GM18498 (cell line): ENCODE measurements around the gene GSDME.

Experiments used
- ATAC-seq: cut with Tn5 transposase; IDR thresholded peaks from one replicate; pipeline ENCODE4 v1.9.1; 2021; ENCODE audit warnings: mild to moderate bottlenecking, moderate library complexity; ENCODE audit not compliant: unreplicated experiment

GSDME gene

GRCh38 chr7:24657980-24658379 is 99.3 kb downstream of the GSDME start:
- no peak for ATAC-seq

GRCh38 chr7:24656608-24657007 is 100.7 kb downstream of the GSDME start:
- ATAC-seq, result no peak

GRCh38 chr7:24654305-24654704 is 103.0 kb downstream of the GSDME start:
- no peak for ATAC-seq

GRCh38 chr7:24653316-24654085 is 103.8 kb downstream of the GSDME start:
- ATAC-seq, result no peak

GRCh38 chr7:24652251-24652939 is 104.9 kb downstream of the GSDME start:
- ATAC-seq, result no peak
